CD14-positive monocyte (primary cell): ENCODE measurements around the gene NPAT. TPM values are rescaled to one million over a fixed set of nuclear protein-coding genes. Genes with fewer than 3 reads are reported as not detected.
A peak's percentile ranks its signal among the peaks of the same experiment; 100 is the strongest.

Source experiments
- DNase-seq, 3 donors: peaks; one replicate each; pipeline ENCODE4 v3.0.0-alpha.2; 2011 to 2022
- H2AFZ ChIP-seq: 2 replicates; pipeline ENCODE4 v1.6.0; 2012; ENCODE audit warnings: mild to moderate bottlenecking, low read depth, low read length, inconsistent platforms; ENCODE audit not compliant: insufficient read depth, poor library complexity, severe bottlenecking
- H3K27ac ChIP-seq, 2 donors: 1 replicate in 1 of 2; 2 replicates in 1 of 2; pipeline ENCODE4 v1.5.1; 2012 to 2013; ENCODE audit warnings: low read length in 2 of 2, control low read depth in 1 of 2, inconsistent platforms in 1 of 2, low read depth in 1 of 2, mild to moderate bottlenecking in 1 of 2
- H3K27me3 ChIP-seq, 2 donors: one replicate each; pipeline versions ENCODE4 v1.6.0 to v1.6.1; 2011 to 2013; ENCODE audit warnings: low read length in 2 of 2; ENCODE audit not compliant: control insufficient read depth in 2 of 2, insufficient read depth in 2 of 2
- H3K36me3 ChIP-seq, 2 donors: replicated peaks in 1 of 2; 1 replicate in 1 of 2; 2 replicates in 1 of 2; pipeline versions ENCODE4 v1.5.1 to v1.6.1; 2012 to 2013; ENCODE audit warnings: low read length in 2 of 2, control low read depth in 1 of 2, inconsistent platforms in 1 of 2, mild to moderate bottlenecking in 1 of 2; ENCODE audit not compliant: insufficient read depth in 2 of 2, control insufficient read depth in 1 of 2
- H3K4me1 ChIP-seq, 2 donors: 1 replicate in 1 of 2; 2 replicates in 1 of 2; pipeline versions ENCODE4 v1.5.1 to v1.6.1; 2012 to 2013; ENCODE audit warnings: low read length in 2 of 2, control low read depth in 1 of 2, inconsistent platforms in 1 of 2, mild to moderate bottlenecking in 1 of 2, moderate library complexity in 1 of 2; ENCODE audit not compliant: insufficient read depth in 2 of 2, control insufficient read depth in 1 of 2
- H3K4me2 ChIP-seq: replicated peaks from 2 replicates; pipeline ENCODE3; 2012; ENCODE audit warnings: low read length, moderate library complexity, mild to moderate bottlenecking; ENCODE audit not compliant: poor library complexity, severe bottlenecking; ENCODE audit errors: extremely low read depth
- H3K4me3 ChIP-seq, 3 experiments: fragments of 200-600 bp in 1 of 3; sonication (generic) in 1 of 3; replicated peaks in 1 of 3; 1 replicate in 2 of 3; 2 replicates in 1 of 3; pipeline ENCODE4 v1.5.1; 2011 to 2013; ENCODE audit warnings: low read length in 3 of 3, mild to moderate bottlenecking in 3 of 3, control low read depth in 2 of 3, low read depth in 2 of 3, inconsistent platforms in 1 of 3, moderate library complexity in 1 of 3
- H3K79me2 ChIP-seq: 2 replicates; pipeline ENCODE4 v1.6.0; 2012; ENCODE audit warnings: mild to moderate bottlenecking, control low read depth, inconsistent platforms, low read length, moderate library complexity; ENCODE audit not compliant: insufficient read depth
- H3K9ac ChIP-seq: 2 replicates; pipeline ENCODE4 v1.6.0; 2017; ENCODE audit warnings: low read length, mild to moderate bottlenecking; ENCODE audit not compliant: insufficient read depth, poor library complexity, severe bottlenecking
- H3K9me3 ChIP-seq, 2 donors: replicated peaks in 1 of 2; 1 replicate in 1 of 2; 2 replicates in 1 of 2; pipeline versions ENCODE4 v1.5.1 to v1.6.1; 2012 to 2013; ENCODE audit warnings: low read length in 2 of 2, control low read depth in 1 of 2; ENCODE audit not compliant: control insufficient read depth in 1 of 2, insufficient read depth in 1 of 2
- H4K20me1 ChIP-seq: 2 replicates; pipeline ENCODE4 v1.6.0; 2012; ENCODE audit warnings: mild to moderate bottlenecking, low read length, control low read depth, moderate library complexity; ENCODE audit not compliant: insufficient read depth
- H3K27ac Mint-ChIP-seq, 7 donors: one replicate each; pipeline ENCODE4 v1.8.0; 2020; ENCODE audit warnings: mild to moderate bottlenecking in 7 of 7, mixed read lengths in 7 of 7, moderate library complexity in 6 of 7, inconsistent platforms in 2 of 7
- H3K27me3 Mint-ChIP-seq, 3 donors: one replicate each; pipeline ENCODE4 v1.8.0; 2021 to 2022; ENCODE audit warnings: low read depth in 3 of 3, mild to moderate bottlenecking in 3 of 3, mixed read lengths in 3 of 3, moderate library complexity in 3 of 3, inconsistent platforms in 1 of 3
- H3K36me3 Mint-ChIP-seq, 2 donors: one replicate each; pipeline ENCODE4 v1.8.0; 2020; ENCODE audit warnings: mixed read lengths in 2 of 2, inconsistent platforms in 1 of 2, mild to moderate bottlenecking in 1 of 2
- H3K4me1 Mint-ChIP-seq: one replicate; pipeline ENCODE4 v1.8.0; 2020; ENCODE audit warnings: mild to moderate bottlenecking, mixed read lengths
- H3K4me3 Mint-ChIP-seq, 2 donors: one replicate each; pipeline ENCODE4 v1.8.0; 2020; ENCODE audit warnings: mild to moderate bottlenecking in 2 of 2, mixed read lengths in 2 of 2, moderate library complexity in 1 of 2
- H3K9me3 Mint-ChIP-seq, 7 donors: one replicate each; pipeline ENCODE4 v1.8.0; 2020 to 2022; ENCODE audit warnings: mixed read lengths in 7 of 7, mild to moderate bottlenecking in 6 of 7, moderate library complexity in 6 of 7, inconsistent platforms in 2 of 7
- WGBS: methylation state at CpG from one replicate; pipeline ENCODE4 v1.1.5; 2013; ENCODE audit warnings: missing lambda C conversion rate; ENCODE audit not compliant: insufficient coverage; 5-methylcytosine and 5-hydroxymethylcytosine counted together
- intact Hi-C, 2 donors: fragments of 100-400 bp; cut with micrococcal nuclease; formaldehyde crosslinking; loops; one replicate each; pipeline versions ENCODE4 v1.15.0 to v1.15.1; 2023
- polyA plus RNA-seq, 3 donors: library from polyadenylated mRNA; depleted of rRNA in 1 of 3; unstranded in 2 of 3; stranded (reverse) in 1 of 3; fragments of 300-500 nt in 2 of 3; fragments of >200 nt in 1 of 3; fragmentation: Illumina TruSeq in 2 of 3; gene quantifications; 1 replicate in 2 of 3; 2 replicates in 1 of 3; pipeline ENCODE4 v1.2.3, GENCODE V29; 2012 to 2021
- TF ChIP-seq, protein P1 (sequence below): fragments of 200-600 bp; IDR thresholded peaks from one replicate; pipeline ENCODE4 v1.8.0; 2022; ENCODE audit warnings: antibody characterized with exemption, mild to moderate bottlenecking

The NPAT gene
- polyA plus RNA-seq, 3 donors: 3.7 to 5.0 (median 4.1) TPM

DNA sequence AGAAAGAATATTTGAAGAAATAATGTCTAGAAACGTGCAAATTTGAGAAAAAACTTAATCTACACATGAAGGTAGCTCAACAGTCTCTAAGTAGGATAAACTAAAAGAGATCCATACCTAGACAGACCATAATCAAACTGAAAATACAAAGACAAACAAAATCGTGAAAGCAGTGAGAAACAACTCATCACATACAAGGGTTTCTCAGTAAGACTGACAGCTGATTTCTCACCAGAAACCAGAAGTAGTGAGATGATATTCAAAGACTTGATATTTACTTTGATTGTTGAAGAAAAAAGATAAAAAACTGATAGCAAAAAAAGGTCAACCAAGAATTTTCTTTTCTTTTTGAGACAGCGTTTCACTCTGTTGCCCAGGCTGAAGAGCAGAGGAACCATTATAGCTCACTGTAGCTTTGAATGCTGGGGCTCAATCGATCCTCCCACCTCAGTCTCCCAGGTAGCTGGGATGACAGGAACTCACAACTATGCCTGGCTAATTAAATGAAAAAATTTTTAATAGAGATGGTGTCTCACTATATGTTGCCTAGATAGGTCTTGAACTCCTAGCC, 17.4 kb downstream of the NPAT start:
- Mint-ChIP-seq H3K27ac (no peak overlapping the region), H3K27me3 (no peaks in the 10 kb centered on the region), H3K4me3 (no peak overlapping the region), H3K9me3 (peaks cover 42 to 50% (median 44%) of the 10 kb centered on the region in 7 donors), H3K36me3 (peaks cover 53 to 63% of the 10 kb centered on the region in 2 donors), H3K4me1 (peaks cover 22% of the 10 kb centered on the region)
- Histone ChIP-seq H4K20me1 (peaks cover 6% of the 10 kb centered on the region), H2AFZ (no peak overlapping the region), H3K27ac (no peak overlapping the region), H3K4me1 (peaks cover 12 to 15% of the 10 kb centered on the region in 2 donors), H3K79me2 (peaks cover 51% of the 10 kb centered on the region), H3K27me3 (no peaks in the 10 kb centered on the region), H3K9me3 (peaks cover 42 to 47% of the 10 kb centered on the region in 2 donors), H3K9ac (no peak overlapping the region), H3K36me3 (peaks cover 24 to 58% of the 10 kb centered on the region in 2 donors), H3K4me2 (no peak overlapping the region), H3K4me3 (no peak overlapping the region)
- 100% methylated on average over 1 of the region's 4 CpGs for WGBS
- TF ChIP-seq, protein P1, sequence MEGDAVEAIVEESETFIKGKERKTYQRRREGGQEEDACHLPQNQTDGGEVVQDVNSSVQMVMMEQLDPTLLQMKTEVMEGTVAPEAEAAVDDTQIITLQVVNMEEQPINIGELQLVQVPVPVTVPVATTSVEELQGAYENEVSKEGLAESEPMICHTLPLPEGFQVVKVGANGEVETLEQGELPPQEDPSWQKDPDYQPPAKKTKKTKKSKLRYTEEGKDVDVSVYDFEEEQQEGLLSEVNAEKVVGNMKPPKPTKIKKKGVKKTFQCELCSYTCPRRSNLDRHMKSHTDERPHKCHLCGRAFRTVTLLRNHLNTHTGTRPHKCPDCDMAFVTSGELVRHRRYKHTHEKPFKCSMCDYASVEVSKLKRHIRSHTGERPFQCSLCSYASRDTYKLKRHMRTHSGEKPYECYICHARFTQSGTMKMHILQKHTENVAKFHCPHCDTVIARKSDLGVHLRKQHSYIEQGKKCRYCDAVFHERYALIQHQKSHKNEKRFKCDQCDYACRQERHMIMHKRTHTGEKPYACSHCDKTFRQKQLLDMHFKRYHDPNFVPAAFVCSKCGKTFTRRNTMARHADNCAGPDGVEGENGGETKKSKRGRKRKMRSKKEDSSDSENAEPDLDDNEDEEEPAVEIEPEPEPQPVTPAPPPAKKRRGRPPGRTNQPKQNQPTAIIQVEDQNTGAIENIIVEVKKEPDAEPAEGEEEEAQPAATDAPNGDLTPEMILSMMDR: no peak
- no peak for DNase-seq
- intact Hi-C loops: no loop called here

DNA sequence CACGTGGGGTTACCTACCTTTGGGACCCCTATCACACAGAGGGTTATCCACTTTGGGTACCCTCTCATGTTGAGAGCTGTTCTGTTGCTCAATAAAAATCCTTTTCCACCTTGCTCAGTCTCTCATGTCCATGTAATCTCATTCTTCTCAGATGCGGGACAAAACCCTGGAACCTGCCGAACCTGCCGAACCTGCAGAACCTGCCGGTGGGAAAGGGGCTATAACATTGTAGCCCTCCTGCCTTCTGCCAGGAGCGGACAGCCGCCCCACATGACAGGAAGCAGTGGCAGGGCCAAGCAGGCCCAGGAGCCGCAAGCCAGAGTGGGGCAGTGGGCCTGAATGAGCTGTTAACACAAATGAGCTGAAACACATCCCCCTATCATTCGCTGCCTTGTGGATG, 18.1 kb downstream of the NPAT start:
- Histone ChIP-seq H3K27ac (no peak overlapping the region), H3K4me2 (no peak overlapping the region), H3K4me3 (no peak overlapping the region), H4K20me1 (peaks cover 12% of the 10 kb centered on the region), H3K36me3 (peaks cover 24 to 51% of the 10 kb centered on the region in 2 donors), H3K4me1 (peaks cover 18 to 21% of the 10 kb centered on the region in 2 donors), H3K9ac (no peak overlapping the region), H2AFZ (no peak overlapping the region), H3K79me2 (peaks cover 45% of the 10 kb centered on the region), H3K27me3 (no peaks in the 10 kb centered on the region), H3K9me3 (peaks cover 42 to 47% of the 10 kb centered on the region in 2 donors)
- DNase-seq: no peak
- H3K27ac Mint-ChIP-seq: peak overlapping the region in 1 of 7 donors; percentile 20
- 92% methylated on average over 7 of the region's 9 CpGs for WGBS
- no peak overlapping the region for H3K4me3 Mint-ChIP-seq
- intact Hi-C loops: no loop called here
- peaks cover 40 to 46% (median 44%) of the 10 kb centered on the region in 7 donors for H3K9me3 Mint-ChIP-seq
- H3K27me3 Mint-ChIP-seq: no peaks in the 10 kb centered on the region
- H3K4me1 Mint-ChIP-seq: peaks cover 28% of the 10 kb centered on the region
- TF ChIP-seq, protein P1: no peak
- H3K36me3 Mint-ChIP-seq: peaks cover 49 to 57% of the 10 kb centered on the region in 2 donors
